Measurements from ENCODE around the gene SLC35A4.

- no peak for TF ChIP-seq EZH2 (IDR thresholded peaks at IDR 0.05; ENCODE audit: low read depth, low read length, severe bottlenecking)
- no peak for TF ChIP-seq CTCF (IDR thresholded peaks at IDR 0.05; ENCODE audit: control extremely low read depth in 1 of 3, insufficient read depth in 1 of 3, low read depth in 1 of 3, low read length in 3 of 3)
- TF ChIP-seq EGR1 (IDR thresholded peaks at IDR 0.05; ENCODE audit: borderline replicate concordance, low read depth, low read length), result no peak
- no peak for TF ChIP-seq POLR2A (IDR thresholded peaks at IDR 0.05; ENCODE audit: control extremely low read depth in 1 of 2, low read depth in 2 of 2, low read length in 2 of 2)
- no peak for TF ChIP-seq PHF8 (conservative IDR thresholded peaks at IDR 0.05; ENCODE audit: low read depth, low read length)
- TF ChIP-seq RFX5 (IDR thresholded peaks at IDR 0.05; ENCODE audit: borderline replicate concordance, low read depth, low read length), result no peak
Measured at GRCh38 chr5:140600096-140600495, 35.5 kb downstream of the SLC35A4 start.
